GM19397 (cell line): ENCODE data around the gene CDH13.

Experiments used
- ATAC-seq: cut with Tn5 transposase; IDR thresholded peaks from one replicate; pipeline ENCODE4 v1.9.1; 2021; ENCODE audit warnings: mild to moderate bottlenecking, moderate library complexity; ENCODE audit not compliant: unreplicated experiment

Gene CDH13

GRCh38 chr16:83023640-83024039, 396.9 kb downstream of the CDH13 start:
- no peak for ATAC-seq

- no peak for ATAC-seq
These were observed 401.2 kb downstream of the CDH13 start for GRCh38 chr16:83027973-83028372.

- ATAC-seq = no peak
These were observed 402.7 kb downstream of the CDH13 start for GRCh38 chr16:83029467-83029866.

- no peak for ATAC-seq
These were observed 404.8 kb downstream of the CDH13 start for GRCh38 chr16:83031524-83031923.

- no peak for ATAC-seq
These were observed 410.3 kb downstream of the CDH13 start for GRCh38 chr16:83037102-83037501.

GRCh38 chr16:83037884-83038283, 411.1 kb downstream of the CDH13 start:
- ATAC-seq = no peak

- no peak for ATAC-seq
These were observed 413.4 kb downstream of the CDH13 start for GRCh38 chr16:83040174-83040573.

- ATAC-seq = no peak
These were observed 417.8 kb downstream of the CDH13 start for GRCh38 chr16:83044589-83044988.

- no peak for ATAC-seq
These were observed 419.0 kb downstream of the CDH13 start for GRCh38 chr16:83045790-83046189.

GRCh38 chr16:83046664-83047063, 419.9 kb downstream of the CDH13 start:
- ATAC-seq = no peak

- ATAC-seq = no peak
These were observed 424.7 kb downstream of the CDH13 start for GRCh38 chr16:83051451-83051850.

- ATAC-seq = no peak
These were observed 427.5 kb downstream of the CDH13 start for GRCh38 chr16:83054283-83054682.

GRCh38 chr16:83058376-83058775, 431.6 kb downstream of the CDH13 start:
- no peak for ATAC-seq

GRCh38 chr16:83059237-83059636, 432.5 kb downstream of the CDH13 start:
- no peak for ATAC-seq

- ATAC-seq = no peak
These were observed 439.2 kb downstream of the CDH13 start for GRCh38 chr16:83066011-83066410.

- no peak for ATAC-seq
These were observed 440.1 kb downstream of the CDH13 start for GRCh38 chr16:83066881-83067280.

- no peak for ATAC-seq
These were observed 441.9 kb downstream of the CDH13 start for GRCh38 chr16:83068686-83069085.

- no peak for ATAC-seq
These were observed 443.8 kb downstream of the CDH13 start for GRCh38 chr16:83070416-83071209.

- ATAC-seq = no peak
These were observed 449.2 kb downstream of the CDH13 start for GRCh38 chr16:83075956-83076355.

GRCh38 chr16:83083361-83083760, 456.6 kb downstream of the CDH13 start:
- ATAC-seq = no peak

GRCh38 chr16:83085660-83086059, 458.9 kb downstream of the CDH13 start:
- no peak for ATAC-seq

GRCh38 chr16:83095941-83096692, 469.3 kb downstream of the CDH13 start:
- no peak for ATAC-seq
